K562 (cell line): ENCODE measurements around the gene DTL. TPM values are rescaled to one million over a fixed set of nuclear protein-coding genes. Genes with fewer than 3 reads are reported as not detected.

Experiments
- ARID3A ChIP-seq: IDR thresholded peaks from 2 replicates; pipeline ENCODE4 v1.6.1; 2012; ENCODE audit warnings: low read depth, low read length, improper control_type of control experiment, borderline replicate concordance
- BMI1 ChIP-seq: fragments of 150-350 bp; IDR thresholded peaks from 2 replicates; pipeline ENCODE4 v1.6.1; 2014; ENCODE audit warnings: low read length
- CHD4 ChIP-seq: fragments of 200-600 bp; sonication (generic); IDR thresholded peaks from 3 replicates; pipeline ENCODE4 v1.6.1; 2012; ENCODE audit warnings: low read depth, mild to moderate bottlenecking, mixed read lengths, low read length, inconsistent platforms; ENCODE audit not compliant: insufficient read depth, insufficient replicate concordance, poor library complexity, severe bottlenecking
- GTF2E2 ChIP-seq: fragments of 200-800 bp; sonication (Bioruptor generic); IDR thresholded peaks from 2 replicates; pipeline ENCODE4 v1.6.1; 2016; ENCODE audit warnings: missing genetic modification characterization, missing compliant biosample characterization
- HINFP ChIP-seq: fragments of 450-650 bp; conservative IDR thresholded peaks from 2 replicates; pipeline ENCODE4 v1.6.1; 2016; ENCODE audit warnings: missing genetic modification characterization, low read depth, mild to moderate bottlenecking, control low read depth, missing compliant biosample characterization
- MYBL2 ChIP-seq, 2 experiments: fragments of 450-650 bp in 1 of 2; sonication (generic) in 1 of 2; formaldehyde crosslinking in 1 of 2; IDR thresholded peaks; 2 replicates each; pipeline versions ENCODE4 v1.6.1 to v1.8.1; 2017 to 2022; ENCODE audit warnings: borderline replicate concordance in 1 of 2, inconsistent platforms in 1 of 2, low read depth in 1 of 2, mild to moderate bottlenecking in 1 of 2, missing genetic modification reagents in 1 of 2, moderate library complexity in 1 of 2
- SPI1 ChIP-seq: IDR thresholded peaks from 2 replicates; pipeline ENCODE4 v1.6.1; 2011; ENCODE audit warnings: low read depth, low read length, control low read depth, borderline replicate concordance
- TOE1 ChIP-seq, 2 experiments: fragments of 450-650 bp in 1 of 2; sonication (generic) in 1 of 2; formaldehyde crosslinking in 1 of 2; IDR thresholded peaks; 2 replicates each; pipeline versions ENCODE4 v1.7.1 to v1.8.0; 2016 to 2022; ENCODE audit warnings: borderline replicate concordance in 2 of 2, mild to moderate bottlenecking in 2 of 2, antibody characterized with exemption in 1 of 2, inconsistent platforms in 1 of 2, low read depth in 1 of 2, missing genetic modification reagents in 1 of 2, moderate library complexity in 1 of 2
- ZNF124 ChIP-seq: sonication (generic); formaldehyde crosslinking; IDR thresholded peaks from 2 replicates; pipeline ENCODE4 v1.8.1; 2022; ENCODE audit warnings: missing genetic modification reagents
- ZNF174 ChIP-seq: fragments of 250-450 bp; sonication (Bioruptor Pico); IDR thresholded peaks from 2 replicates; pipeline ENCODE4 v1.4.0; 2020; ENCODE audit warnings: mild to moderate bottlenecking
- ZNF24 ChIP-seq: fragments of 450-650 bp; IDR thresholded peaks from 2 replicates; pipeline ENCODE4 v1.6.1; 2016
- ZNF407 ChIP-seq: fragments of 450-650 bp; IDR thresholded peaks from 2 replicates; pipeline ENCODE4 v1.6.1; 2016; ENCODE audit warnings: low read depth
- ZNF561 ChIP-seq: fragments of 450-650 bp; formaldehyde crosslinking; conservative IDR thresholded peaks from 2 replicates; pipeline ENCODE4 v1.4.0; 2020; ENCODE audit warnings: mild to moderate bottlenecking, moderate library complexity
- ZNF830 ChIP-seq: fragments of 250-450 bp; sonication (Bioruptor Pico); IDR thresholded peaks from 2 replicates; pipeline ENCODE4 v1.5.0; 2021; ENCODE audit warnings: mild to moderate bottlenecking
- polyA plus RNA-seq, 8 experiments: library from polyadenylated mRNA; depleted of rRNA in 4 of 8; stranded (reverse) in 5 of 8; unstranded in 3 of 8; fragments of >200 nt; fragmentation: Nextera tagmentation in 2 of 8; fragmentation: Illumina TruSeq in 1 of 8; extraction: Ambion mirVana in 2 of 8; extraction: Trizol in 1 of 8; gene quantifications; 2 replicates each; pipeline versions ENCODE4 v1.2.1 to v1.2.3, GENCODE V29; 2011 to 2014; ENCODE audit warnings: inconsistent platforms in 1 of 8, missing spikeins in 1 of 8
- total RNA-seq, 7 experiments: library from RNA; depleted of rRNA in 6 of 7; stranded (reverse); fragments of >200 nt in 6 of 7; fragmentation: Illumina TruSeq in 2 of 7; extraction: Trizol in 2 of 7; gene quantifications; 2 replicates each; pipeline versions ENCODE4 v1.2.1 to v1.2.3, GENCODE V29; 2011 to 2021; ENCODE audit warnings: low replicate concordance in 1 of 7

Gene DTL
- total and polyA plus RNA-seq, 9 of the 15 experiments (the other 6 are each of a cell fraction or from before 2014, with no cell fraction given): 38.3 to 81.0 (median 63.2) TPM

- no peak for TF ChIP-seq HINFP (tag)
- no peak; the same call in 1 of the 2 replicates for TF ChIP-seq ZNF407
- no peak for TF ChIP-seq MYBL2 (IDR thresholded peaks at IDR 0.05; ENCODE audit: low read depth)
- no peak for TF ChIP-seq MYBL2 (CRISPR knock-in tag; IDR thresholded peaks at IDR 0.05; ENCODE audit: borderline replicate concordance)
- TF ChIP-seq BMI1: no peak
- no peak for TF ChIP-seq ZNF830 (CRISPR knock-in tag)
- TF ChIP-seq ZNF174 (CRISPR knock-in tag): no peak
- no peak for TF ChIP-seq ZNF124 (CRISPR knock-in tag)
- no peak for TF ChIP-seq ZNF561 (CRISPR knock-in tag)
- peak; percentile 65; the same call in 1 of the 2 replicates for TF ChIP-seq ZNF24
- peak; percentile 77; the same call in 1 of the 2 replicates for TF ChIP-seq SPI1
- peak; percentile 89 for TF ChIP-seq TOE1 (IDR thresholded peaks at IDR 0.05; ENCODE audit: borderline replicate concordance)
- peak; percentile 83; the same call in 1 of the 2 replicates for TF ChIP-seq TOE1 (CRISPR knock-in tag; IDR thresholded peaks at IDR 0.05; ENCODE audit: borderline replicate concordance, low read depth)
- no peak for TF ChIP-seq ARID3A
- TF ChIP-seq GTF2E2 (tag): peak; percentile 76
- no peak for TF ChIP-seq CHD4
These were observed at the start of gene DTL, which contains the start of gene INTS7 (continued) for GRCh38 chr1:212035123-212035834.
